Effector memory CD8-positive, alpha-beta T cell (primary cell): ENCODE measurements around the gene GNPTG.

Experiments
- ATAC-seq: fragments of 150-1000 bp; cut with Tn5 transposase; replicated peaks from 2 replicates; pipeline ENCODE4 v1.10.0; 2021; ENCODE audit warnings: mild to moderate bottlenecking, moderate library complexity
- DNase-seq, 3 experiments: peaks; one replicate each; pipeline ENCODE4 v3.0.0; 2021
- H3K27ac Mint-ChIP-seq, 2 donors: one replicate each; pipeline ENCODE4 v1.8.0; 2022; ENCODE audit warnings: mild to moderate bottlenecking in 2 of 2, mixed read lengths in 2 of 2, moderate library complexity in 2 of 2
- H3K27me3 Mint-ChIP-seq, 2 donors: one replicate each; pipeline ENCODE4 v1.8.0; 2022; ENCODE audit warnings: mixed read lengths in 2 of 2
- H3K36me3 Mint-ChIP-seq: one replicate; pipeline ENCODE4 v1.8.0; 2022; ENCODE audit warnings: mild to moderate bottlenecking, moderate library complexity, mixed read lengths; ENCODE audit not compliant: insufficient read depth
- H3K4me1 Mint-ChIP-seq, 2 donors: one replicate each; pipeline ENCODE4 v1.8.0; 2022; ENCODE audit warnings: low read depth in 2 of 2, mixed read lengths in 2 of 2
- H3K4me3 Mint-ChIP-seq, 2 donors: one replicate each; pipeline ENCODE4 v1.8.0; 2022; ENCODE audit warnings: mild to moderate bottlenecking in 2 of 2, mixed read lengths in 2 of 2, moderate library complexity in 2 of 2
- H3K9me3 Mint-ChIP-seq, 2 donors: one replicate each; pipeline ENCODE4 v1.8.0; 2022; ENCODE audit warnings: mixed read lengths in 2 of 2

The GNPTG gene

GRCh38 chr16:1342526-1343427, 9.0 kb upstream of the GNPTG start:
- Mint-ChIP-seq H3K4me3 (peak overlapping the region; percentile 78 to 80), H3K36me3 (peaks cover 5% of the 10 kb centered on the region), H3K4me1 (peaks cover 14 to 16% of the 10 kb centered on the region in 2 donors), H3K27me3 (no peaks in the 10 kb centered on the region), H3K27ac (peak overlapping the region in 1 of 2 donors; percentile 84), H3K9me3 (no peaks in the 10 kb centered on the region)
- ATAC-seq (peak; percentile 84), DNase-seq (peak; percentile 94 to 97 (median 96))

GRCh38 chr16:1343428-1344242, 8.1 kb upstream of the GNPTG start:
- Mint-ChIP-seq H3K9me3 (no peaks in the 10 kb centered on the region), H3K4me1 (peaks cover 14 to 16% of the 10 kb centered on the region in 2 donors), H3K27me3 (no peaks in the 10 kb centered on the region), H3K27ac (peak overlapping the region in 1 of 2 donors; percentile 84), H3K36me3 (peaks cover 7% of the 10 kb centered on the region), H3K4me3 (peak overlapping the region; percentile 78 to 80)
- ATAC-seq (no peak), DNase-seq (no peak)

GRCh38 chr16:1344499-1344898, 7.2 kb upstream of the GNPTG start:
- no peaks in the 10 kb centered on the region for H3K9me3 Mint-ChIP-seq
- DNase-seq, result no peak

GRCh38 chr16:1345087-1345486, 6.6 kb upstream of the GNPTG start:
- H3K27me3 Mint-ChIP-seq, result no peaks in the 10 kb centered on the region
- H3K4me3 Mint-ChIP-seq, result no peak overlapping the region
- H3K9me3 Mint-ChIP-seq, result no peaks in the 10 kb centered on the region

More at GRCh38 chr16:1344499-1344898, 7.2 kb upstream of the GNPTG start:
- peaks cover 14 to 16% of the 10 kb centered on the region in 2 donors for H3K4me1 Mint-ChIP-seq
- H3K4me3 Mint-ChIP-seq, result no peak overlapping the region
- peak overlapping the region in 1 of 2 donors; percentile 66 for H3K27ac Mint-ChIP-seq
- H3K36me3 Mint-ChIP-seq, result peaks cover 16% of the 10 kb centered on the region
- no peak for ATAC-seq
- H3K27me3 Mint-ChIP-seq, result no peaks in the 10 kb centered on the region

GRCh38 chr16:1345651-1346421, 5.9 kb upstream of the GNPTG start:
- no peak overlapping the region for H3K4me3 Mint-ChIP-seq
- DNase-seq (no peak), ATAC-seq (no peak)
- H3K9me3 Mint-ChIP-seq, result no peaks in the 10 kb centered on the region
- H3K27ac Mint-ChIP-seq, result no peak overlapping the region
- H3K36me3 Mint-ChIP-seq, result peaks cover 29% of the 10 kb centered on the region
- peaks cover 22 to 23% of the 10 kb centered on the region in 2 donors for H3K4me1 Mint-ChIP-seq
- H3K27me3 Mint-ChIP-seq, result no peaks in the 10 kb centered on the region

More at GRCh38 chr16:1345087-1345486, 6.6 kb upstream of the GNPTG start:
- ATAC-seq, result no peak
- DNase-seq, result no peak
- H3K36me3 Mint-ChIP-seq, result peaks cover 22% of the 10 kb centered on the region
- peak overlapping the region in 1 of 2 donors; percentile 66 for H3K27ac Mint-ChIP-seq
- H3K4me1 Mint-ChIP-seq, result peaks cover 16 to 19% of the 10 kb centered on the region in 2 donors

GRCh38 chr16:1346422-1347285, 5.1 kb upstream of the GNPTG start:
- Mint-ChIP-seq H3K36me3 (peaks cover 37% of the 10 kb centered on the region), H3K27ac (no peak overlapping the region), H3K27me3 (no peaks in the 10 kb centered on the region), H3K4me1 (peaks cover 22 to 25% of the 10 kb centered on the region in 2 donors), H3K9me3 (no peaks in the 10 kb centered on the region), H3K4me3 (no peak overlapping the region)
- DNase-seq (no peak), ATAC-seq (no peak)

- H3K4me1 Mint-ChIP-seq, result peaks cover 23 to 26% of the 10 kb centered on the region in 2 donors
- H3K4me3 Mint-ChIP-seq, result no peak overlapping the region
- H3K27ac Mint-ChIP-seq, result no peak overlapping the region
- no peaks in the 10 kb centered on the region for H3K9me3 Mint-ChIP-seq
- H3K27me3 Mint-ChIP-seq, result no peaks in the 10 kb centered on the region
- ATAC-seq (no peak), DNase-seq (no peak)
- peaks cover 45% of the 10 kb centered on the region for H3K36me3 Mint-ChIP-seq
These were observed 4.4 kb upstream of the GNPTG start for GRCh38 chr16:1347286-1347855.

- H3K9me3 Mint-ChIP-seq, result no peaks in the 10 kb centered on the region
- H3K36me3 Mint-ChIP-seq, result peaks cover 50% of the 10 kb centered on the region
- ATAC-seq (no peak), DNase-seq (no peak)
- peaks cover 23 to 24% of the 10 kb centered on the region in 2 donors for H3K4me1 Mint-ChIP-seq
- H3K27me3 Mint-ChIP-seq, result no peaks in the 10 kb centered on the region
- no peak overlapping the region for H3K27ac Mint-ChIP-seq
- H3K4me3 Mint-ChIP-seq, result no peak overlapping the region
These were observed 3.8 kb upstream of the GNPTG start for GRCh38 chr16:1347962-1348361.

GRCh38 chr16:1348441-1348840, 3.3 kb upstream of the GNPTG start:
- Mint-ChIP-seq H3K36me3 (peaks cover 55% of the 10 kb centered on the region), H3K27me3 (no peaks in the 10 kb centered on the region), H3K9me3 (no peaks in the 10 kb centered on the region), H3K4me3 (no peak overlapping the region), H3K27ac (no peak overlapping the region), H3K4me1 (peaks cover 23% of the 10 kb centered on the region in 2 donors)
- no peak for DNase-seq
- ATAC-seq, result no peak

GRCh38 chr16:1348926-1349325, 2.8 kb upstream of the GNPTG start:
- peaks cover 21 to 28% of the 10 kb centered on the region in 2 donors for H3K4me1 Mint-ChIP-seq
- H3K27ac Mint-ChIP-seq, result no peak overlapping the region
- no peak overlapping the region for H3K4me3 Mint-ChIP-seq
- ATAC-seq (no peak), DNase-seq (no peak)
- no peaks in the 10 kb centered on the region for H3K9me3 Mint-ChIP-seq
- peaks cover 57% of the 10 kb centered on the region for H3K36me3 Mint-ChIP-seq
- no peaks in the 10 kb centered on the region for H3K27me3 Mint-ChIP-seq

GRCh38 chr16:1349351-1349750, 2.4 kb upstream of the GNPTG start:
- Mint-ChIP-seq H3K27ac (no peak overlapping the region), H3K27me3 (no peaks in the 10 kb centered on the region), H3K9me3 (no peaks in the 10 kb centered on the region), H3K36me3 (peaks cover 57% of the 10 kb centered on the region), H3K4me3 (peak overlapping the region in 1 of 2 donors; percentile 82), H3K4me1 (peaks cover 21 to 29% of the 10 kb centered on the region in 2 donors)
- ATAC-seq (no peak), DNase-seq (no peak)

- peak overlapping the region; percentile 81 to 82 for H3K4me3 Mint-ChIP-seq
- H3K27me3 Mint-ChIP-seq, result no peaks in the 10 kb centered on the region
- ATAC-seq (no peak), DNase-seq (no peak)
- H3K9me3 Mint-ChIP-seq, result no peaks in the 10 kb centered on the region
- peaks cover 54% of the 10 kb centered on the region for H3K36me3 Mint-ChIP-seq
- H3K4me1 Mint-ChIP-seq, result peaks cover 21 to 32% of the 10 kb centered on the region in 2 donors
- peak overlapping the region in 1 of 2 donors; percentile 89 for H3K27ac Mint-ChIP-seq
These were observed 1.8 kb upstream of the GNPTG start for GRCh38 chr16:1349951-1350350.
